Measurements from ENCODE around the gene ADCK1. TPM values are rescaled to one million over a fixed set of nuclear protein-coding genes. Genes with fewer than 3 reads are reported as not detected.

ADCK1 gene
- total RNA-seq, 2 donors from 2014 or later = 9.6 to 10.1 TPM

DNA sequence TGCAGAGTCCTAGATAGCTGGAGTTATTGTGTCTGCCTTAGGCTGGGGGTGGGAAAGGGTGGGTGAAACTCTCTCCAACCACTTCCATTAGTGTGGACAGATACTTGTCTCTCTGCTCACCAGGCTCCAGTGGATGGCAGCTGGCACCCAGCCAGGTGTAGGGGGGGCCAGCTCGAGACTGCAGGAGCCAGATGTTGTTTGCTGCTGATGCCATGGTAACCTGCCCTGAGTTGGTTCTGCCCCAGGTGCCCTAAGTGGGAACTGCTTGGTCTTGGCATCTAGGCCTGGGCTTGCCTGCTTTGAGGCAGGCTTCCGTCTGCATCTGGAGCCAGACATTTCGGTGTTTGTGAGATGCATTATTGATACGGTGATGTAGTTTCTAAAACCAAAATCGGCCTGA, 82.2 kb downstream of the ADCK1 start:
- H3K4me1 ChIP-seq (replicated peaks) = no peaks in the 10 kb centered on the region
- no peaks in the 10 kb centered on the region for H3K27me3 ChIP-seq (replicated peaks; ENCODE audit: insufficient read depth)
- TF ChIP-seq, protein P1, sequence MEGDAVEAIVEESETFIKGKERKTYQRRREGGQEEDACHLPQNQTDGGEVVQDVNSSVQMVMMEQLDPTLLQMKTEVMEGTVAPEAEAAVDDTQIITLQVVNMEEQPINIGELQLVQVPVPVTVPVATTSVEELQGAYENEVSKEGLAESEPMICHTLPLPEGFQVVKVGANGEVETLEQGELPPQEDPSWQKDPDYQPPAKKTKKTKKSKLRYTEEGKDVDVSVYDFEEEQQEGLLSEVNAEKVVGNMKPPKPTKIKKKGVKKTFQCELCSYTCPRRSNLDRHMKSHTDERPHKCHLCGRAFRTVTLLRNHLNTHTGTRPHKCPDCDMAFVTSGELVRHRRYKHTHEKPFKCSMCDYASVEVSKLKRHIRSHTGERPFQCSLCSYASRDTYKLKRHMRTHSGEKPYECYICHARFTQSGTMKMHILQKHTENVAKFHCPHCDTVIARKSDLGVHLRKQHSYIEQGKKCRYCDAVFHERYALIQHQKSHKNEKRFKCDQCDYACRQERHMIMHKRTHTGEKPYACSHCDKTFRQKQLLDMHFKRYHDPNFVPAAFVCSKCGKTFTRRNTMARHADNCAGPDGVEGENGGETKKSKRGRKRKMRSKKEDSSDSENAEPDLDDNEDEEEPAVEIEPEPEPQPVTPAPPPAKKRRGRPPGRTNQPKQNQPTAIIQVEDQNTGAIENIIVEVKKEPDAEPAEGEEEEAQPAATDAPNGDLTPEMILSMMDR (IDR thresholded peaks at IDR 0.05) = no peak
- TF ChIP-seq POLR2A (IDR thresholded peaks at IDR 0.05) (no peak), POLR2AphosphoS5 (IDR thresholded peaks at IDR 0.05) (no peak)
- intact Hi-C loops (cut with DNase I) = no loop called here
- no peak for DNase-seq (ENCODE audit: low spot score)
- H3K4me3 ChIP-seq = no peak overlapping the region
- H3K36me3 ChIP-seq = no peaks in the 10 kb centered on the region
- H3K27ac ChIP-seq = no peak overlapping the region
- H3K9me3 ChIP-seq = no peaks in the 10 kb centered on the region
- 47% methylated on average over 5 of the region's 5 CpGs for WGBS

DNA sequence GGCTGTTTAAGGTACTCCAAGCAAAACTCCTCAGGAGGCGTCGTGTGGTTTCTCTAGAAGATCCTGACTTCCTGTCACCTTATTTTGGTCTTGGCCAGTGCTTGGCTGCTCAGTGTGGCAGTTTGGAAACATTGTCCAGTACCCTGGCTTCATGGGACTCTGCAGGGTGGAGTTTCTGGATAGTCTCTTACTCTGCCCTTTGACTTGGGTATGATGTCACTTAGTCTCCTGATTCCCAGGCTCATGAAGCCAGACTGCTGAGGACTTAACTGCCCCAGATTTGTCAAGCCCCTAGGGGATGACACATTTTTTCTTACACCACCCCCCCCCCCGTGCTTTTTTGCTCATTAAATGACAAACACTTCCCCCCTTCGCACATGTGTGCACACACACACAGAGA, 82.7 kb downstream of the ADCK1 start:
- no peak overlapping the region for H3K27ac ChIP-seq
- H3K4me3 ChIP-seq = no peak overlapping the region
- no peaks in the 10 kb centered on the region for H3K36me3 ChIP-seq
- DNase-seq (ENCODE audit: low spot score) = no peak
- WGBS = 58% methylated on average over 4 of the region's 4 CpGs
- TF ChIP-seq POLR2A (IDR thresholded peaks at IDR 0.05) = no peak
- TF ChIP-seq, protein P1 (IDR thresholded peaks at IDR 0.05) = no peak
- TF ChIP-seq POLR2AphosphoS5 (IDR thresholded peaks at IDR 0.05) = no peak
- H3K4me1 ChIP-seq (replicated peaks) = no peaks in the 10 kb centered on the region
- H3K9me3 ChIP-seq = no peaks in the 10 kb centered on the region
- no peaks in the 10 kb centered on the region for H3K27me3 ChIP-seq (replicated peaks; ENCODE audit: insufficient read depth)
- intact Hi-C loops (cut with DNase I) = no loop called here

DNA sequence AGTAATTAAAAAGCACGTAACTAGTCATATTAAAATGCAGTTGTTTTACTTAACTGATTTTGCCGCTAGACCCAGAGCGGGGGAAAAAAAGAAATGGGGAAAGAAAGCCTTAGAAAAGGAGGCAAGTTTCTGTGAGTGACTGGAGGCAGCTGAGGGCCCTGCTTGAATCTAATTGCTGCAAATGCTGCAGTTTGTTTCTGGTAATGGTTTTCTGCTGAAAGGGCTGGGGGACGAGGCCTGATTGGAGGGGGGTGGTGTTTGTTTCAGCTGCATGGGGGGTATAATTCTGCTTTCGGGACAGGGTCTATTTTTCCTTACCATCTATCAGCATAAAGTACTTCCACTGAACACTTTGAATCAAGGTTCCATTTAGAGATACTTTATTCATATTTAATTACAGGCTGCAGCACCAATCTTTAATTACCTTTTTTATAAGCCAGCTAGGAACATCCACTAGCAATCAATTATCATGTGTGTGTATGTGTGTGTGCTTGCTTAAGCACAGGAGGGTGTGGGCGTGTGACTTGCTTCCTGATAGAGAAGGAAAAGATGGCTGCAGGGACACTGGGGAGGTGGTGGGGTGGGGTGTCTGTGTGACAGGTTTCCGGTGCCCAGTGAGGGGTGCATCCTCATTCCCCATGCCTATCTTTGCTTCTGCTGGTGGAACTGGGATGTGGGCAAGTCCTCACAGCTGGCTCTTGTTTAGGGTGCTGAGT, 83.4 kb downstream of the ADCK1 start:
- TF ChIP-seq POLR2AphosphoS5 (IDR thresholded peaks at IDR 0.05) = no peak
- no peak for TF ChIP-seq POLR2A (IDR thresholded peaks at IDR 0.05)
- TF ChIP-seq, protein P1 (IDR thresholded peaks at IDR 0.05) = no peak
- WGBS = 82% methylated on average over 7 of the region's 7 CpGs
- intact Hi-C loops (cut with DNase I) = no loop called here

DNA sequence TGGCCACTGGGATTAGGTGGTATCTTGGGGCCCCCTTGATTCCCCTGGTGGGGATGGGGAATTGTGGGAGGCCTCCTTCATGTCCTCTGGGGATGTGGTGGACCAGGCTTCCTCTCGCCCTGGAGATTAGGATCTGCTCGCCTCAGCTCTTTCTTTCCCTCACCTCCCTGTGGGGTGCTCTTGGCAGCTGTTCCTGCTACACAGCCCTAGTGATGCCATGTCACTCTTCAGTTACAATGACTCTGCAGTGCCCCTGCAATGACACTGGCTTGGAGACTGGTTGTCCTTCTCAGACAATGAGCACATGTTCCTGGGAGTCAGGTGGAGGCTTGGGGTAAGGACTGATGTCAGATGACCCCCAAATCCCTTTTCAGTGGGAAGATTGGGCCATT, 83.9 kb downstream of the ADCK1 start:
- Histone ChIP-seq H3K27me3 (replicated peaks; ENCODE audit: insufficient read depth) (no peaks in the 10 kb centered on the region), H3K27ac (no peak overlapping the region), H3K9me3 (no peaks in the 10 kb centered on the region), H3K4me1 (replicated peaks) (no peaks in the 10 kb centered on the region), H3K36me3 (no peaks in the 10 kb centered on the region), H3K4me3 (no peak overlapping the region)
- no peak for TF ChIP-seq POLR2AphosphoS5 (IDR thresholded peaks at IDR 0.05)
- TF ChIP-seq, protein P1 (IDR thresholded peaks at IDR 0.05) = no peak
- TF ChIP-seq POLR2A (IDR thresholded peaks at IDR 0.05) = no peak
- intact Hi-C loops (cut with DNase I) = no loop called here
- WGBS = 95% methylated on average over 2 of the region's 2 CpGs
- DNase-seq (ENCODE audit: low spot score) = no peak

More for the DNA sequence above, 83.4 kb downstream of the ADCK1 start:
- Histone ChIP-seq H3K36me3 (no peaks in the 10 kb centered on the region), H3K9me3 (no peaks in the 10 kb centered on the region), H3K27me3 (replicated peaks; ENCODE audit: insufficient read depth) (no peaks in the 10 kb centered on the region), H3K4me1 (replicated peaks) (no peaks in the 10 kb centered on the region), H3K4me3 (no peak overlapping the region), H3K27ac (no peak overlapping the region)
- DNase-seq (ENCODE audit: low spot score) = no peak

DNA sequence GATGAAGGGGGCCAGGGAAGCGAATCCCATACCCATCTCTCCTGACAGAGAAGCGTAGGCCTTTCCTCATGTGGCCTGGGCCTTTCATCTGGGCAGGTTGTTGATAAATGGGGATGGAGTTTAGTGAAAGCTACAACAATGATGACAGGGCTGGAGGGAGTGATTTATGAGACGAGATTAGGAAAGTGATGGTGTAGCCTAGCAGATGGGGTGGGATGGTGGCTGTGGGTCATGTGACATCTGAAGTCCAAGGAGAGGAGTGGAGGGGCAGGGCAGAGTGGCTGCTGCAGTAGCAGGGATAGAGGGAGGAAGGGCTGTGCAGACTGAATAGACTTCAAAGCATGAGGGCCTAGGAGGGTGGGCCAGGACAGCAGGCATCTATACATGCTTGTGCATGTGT, 85.5 kb downstream of the ADCK1 start:
- intact Hi-C loops (cut with DNase I) = no loop called here
- H3K27me3 ChIP-seq (replicated peaks; ENCODE audit: insufficient read depth) = no peaks in the 10 kb centered on the region
- H3K27ac ChIP-seq = no peak overlapping the region
- no peaks in the 10 kb centered on the region for H3K9me3 ChIP-seq
- 95% methylated on average over 3 of the region's 3 CpGs for WGBS
- H3K36me3 ChIP-seq = no peaks in the 10 kb centered on the region
- TF ChIP-seq, protein P1 (IDR thresholded peaks at IDR 0.05) = no peak
- TF ChIP-seq POLR2A (IDR thresholded peaks at IDR 0.05) = no peak
- no peak for TF ChIP-seq POLR2AphosphoS5 (IDR thresholded peaks at IDR 0.05)
- no peak for DNase-seq (ENCODE audit: low spot score)
- no peak overlapping the region for H3K4me3 ChIP-seq
- no peaks in the 10 kb centered on the region for H3K4me1 ChIP-seq (replicated peaks)
